Endothelial cell of umbilical vein (primary cell): ENCODE data around the gene ADCYAP1. TPM values are rescaled to one million over a fixed set of nuclear protein-coding genes. Genes with fewer than 3 reads are reported as not detected.

Experiments used
- BruUV-seq: library from RNA; stranded (reverse); fragments of 400-500 nt; replicated peaks from 2 replicates; lab custom pipeline; 2021; lab: Mats Ljungman, UMichigan
- CTCF ChIA-PET: fragments of 300-600, 350-600 bp; sonication (Branson Sonifier 250); formaldehyde crosslinking; loops from one replicate; lab custom pipeline; 2021; ENCODE audit warnings: antibody characterized with exemption, inconsistent platforms; lab: Charles Lee
- POLR2A ChIA-PET: fragments of 300-600, 350-600 bp; sonication (Branson Sonifier 250); formaldehyde crosslinking; loops from one replicate; lab custom pipeline; 2021; ENCODE audit warnings: antibody characterized with exemption, inconsistent platforms; lab: Charles Lee
- DNase-seq: peaks from one replicate; pipeline ENCODE4 v3.0.0-alpha.2; 2011; ENCODE audit warnings: low read depth, low spot score
- FAIRE-seq: peaks from 2 replicates; lab custom pipeline; 2011; peaks lifted over from hg19 to GRCh38; lab: Jason Lieb, UNC
- H2AFZ ChIP-seq: 2 replicates; pipeline ENCODE4 v1.6.0; 2012; ENCODE audit warnings: low read depth, low read length, control low read depth, inconsistent platforms
- H3K27ac ChIP-seq: 2 replicates; pipeline ENCODE4 v1.5.1; 2011; ENCODE audit warnings: low read depth, mild to moderate bottlenecking, control low read depth, low read length, moderate library complexity; ENCODE audit not compliant: insufficient read depth
- H3K27me3 ChIP-seq, 2 experiments: 2 replicates each; pipeline versions ENCODE4 v1.6.0 to v1.6.1; 2011; ENCODE audit warnings: low read length in 2 of 2, mixed read lengths in 1 of 2; ENCODE audit not compliant: control insufficient read depth in 2 of 2, insufficient read depth in 2 of 2
- H3K36me3 ChIP-seq, 2 experiments: 2 replicates in 1 of 2; 3 replicates in 1 of 2; pipeline ENCODE4 v1.5.1; 2011; ENCODE audit warnings: low read length in 2 of 2, mild to moderate bottlenecking in 1 of 2, moderate library complexity in 1 of 2; ENCODE audit not compliant: control insufficient read depth in 2 of 2, insufficient read depth in 2 of 2; ENCODE audit errors: extremely low read depth in 1 of 2
- H3K4me1 ChIP-seq: 3 replicates; pipeline ENCODE4 v1.5.1; 2011; ENCODE audit warnings: mild to moderate bottlenecking, low read length; ENCODE audit not compliant: control insufficient read depth, insufficient read depth; ENCODE audit errors: extremely low read depth
- H3K4me2 ChIP-seq: 2 replicates; pipeline ENCODE4 v1.6.1; 2011; ENCODE audit warnings: low read length, control low read depth, mixed read lengths; ENCODE audit not compliant: insufficient read depth
- H3K4me3 ChIP-seq, 3 experiments: fragments of 200-600 bp in 1 of 3; sonication (generic), shearing (Covaris generic) in 1 of 3; replicated peaks in 1 of 3; 2 replicates each; pipeline ENCODE4 v1.5.1; 2011 to 2016; ENCODE audit warnings: control low read depth in 3 of 3, low read length in 3 of 3, mild to moderate bottlenecking in 2 of 3, inconsistent platforms in 1 of 3, low read depth in 1 of 3, moderate library complexity in 1 of 3; ENCODE audit not compliant: insufficient read depth in 1 of 3
- H3K79me2 ChIP-seq: 2 replicates; pipeline ENCODE4 v1.6.0; 2012; ENCODE audit warnings: low read length, inconsistent platforms; ENCODE audit not compliant: control insufficient read depth, insufficient read depth
- H3K9ac ChIP-seq: replicated peaks from 2 replicates; pipeline ENCODE3; 2011; ENCODE audit warnings: low read length, control low read depth; ENCODE audit not compliant: insufficient read depth; ENCODE audit errors: extremely low read depth
- H3K9me1 ChIP-seq: replicated peaks from 3 replicates; pipeline ENCODE4 v1.6.0; 2011; ENCODE audit warnings: mild to moderate bottlenecking, low read length; ENCODE audit not compliant: control insufficient read depth, insufficient read depth; ENCODE audit errors: extremely low read depth
- H3K9me3 ChIP-seq: replicated peaks from 2 replicates; pipeline ENCODE4 v1.5.1; 2012; ENCODE audit warnings: low read length, inconsistent platforms; ENCODE audit not compliant: control insufficient read depth, insufficient read depth
- H4K20me1 ChIP-seq: replicated peaks from 2 replicates; pipeline ENCODE3; 2011; ENCODE audit warnings: mild to moderate bottlenecking, low read length; ENCODE audit not compliant: control insufficient read depth, insufficient read depth; ENCODE audit errors: extremely low read depth
- CTCF ChIP-seq, 2 donors: IDR thresholded peaks; 1 replicate in 1 of 2; 2 replicates in 1 of 2; pipeline ENCODE4 v1.5.1; 2011; ENCODE audit warnings: low read length in 2 of 2, mild to moderate bottlenecking in 2 of 2, moderate library complexity in 2 of 2, control low read depth in 1 of 2, inconsistent platforms in 1 of 2, low read depth in 1 of 2; ENCODE audit not compliant: insufficient read depth in 1 of 2; ENCODE audit errors: extremely low read depth in 1 of 2
- EZH2 ChIP-seq: IDR thresholded peaks from 2 replicates; pipeline ENCODE4 v1.6.1; 2012; ENCODE audit warnings: borderline replicate concordance, low read depth, mild to moderate bottlenecking, moderate library complexity, low read length, inconsistent platforms; ENCODE audit not compliant: severe bottlenecking
- FOS ChIP-seq: IDR thresholded peaks from 2 replicates; pipeline ENCODE4 v1.6.1; 2011; ENCODE audit warnings: mild to moderate bottlenecking, low read length, moderate library complexity, borderline replicate concordance; ENCODE audit not compliant: insufficient read depth
- GATA2 ChIP-seq: IDR thresholded peaks from 2 replicates; pipeline ENCODE4 v1.7.0; 2011; ENCODE audit warnings: low read depth, mild to moderate bottlenecking, moderate library complexity, mixed read lengths, low read length; ENCODE audit not compliant: insufficient read length, insufficient read depth
- JUN ChIP-seq: IDR thresholded peaks from 2 replicates; pipeline ENCODE4 v1.6.1; 2011; ENCODE audit warnings: borderline replicate concordance, low read depth; ENCODE audit not compliant: insufficient read length, insufficient read depth
- MAX ChIP-seq: IDR thresholded peaks from 2 replicates; pipeline ENCODE4 v1.6.1; 2011; ENCODE audit not compliant: insufficient read depth, insufficient read length
- MYC ChIP-seq: IDR thresholded peaks from one replicate; pipeline ENCODE4 v1.6.1; 2011; ENCODE audit warnings: mild to moderate bottlenecking, low read depth, low read length
- POLR2A ChIP-seq: IDR thresholded peaks from 2 replicates; pipeline ENCODE4 v1.6.1; 2012; ENCODE audit warnings: low read depth, mild to moderate bottlenecking, control low read depth, low read length
- POLR2AphosphoS5 ChIP-seq: IDR thresholded peaks from 2 replicates; pipeline ENCODE4 v1.6.1; 2012; ENCODE audit warnings: low read depth, mild to moderate bottlenecking, control low read depth, low read length, moderate library complexity; ENCODE audit not compliant: insufficient read depth
- dilution Hi-C: fragments of 300-500 bp; cut with MboI; formaldehyde crosslinking; loops from one replicate; pipeline ENCODE4 v1.15.0; 2019; ENCODE audit warnings: low sequenced_read_pairs; ENCODE audit not compliant: extremely low pct_ligation_motif_present
- intact Hi-C: fragments of 100-400 bp; cut with micrococcal nuclease; formaldehyde crosslinking; loops from one replicate; pipeline ENCODE4 v1.10.0; 2022
- polyA plus RNA-seq, 4 experiments: library from polyadenylated mRNA; depleted of rRNA in 3 of 4; stranded (reverse) in 3 of 4; unstranded in 1 of 4; fragments of >200 nt; gene quantifications; 2 replicates each; pipeline versions ENCODE4 v1.2.1 to v1.2.3, GENCODE V29; 2011 to 2012; ENCODE audit warnings: missing spikeins in 1 of 4
- total RNA-seq: library from RNA; stranded (reverse); gene quantifications from 2 replicates; pipeline ENCODE4 v1.2.3, GENCODE V29; 2021

ADCYAP1 gene
- total and polyA plus RNA-seq, 2 donors (not counting 3 experiments of a cell fraction or from before 2014, with no cell fraction given) = not detected

- Histone ChIP-seq H3K79me2 (no peaks in the 10 kb centered on the region), H3K4me1 (no peaks in the 10 kb centered on the region), H2AFZ (no peak overlapping the region), H3K27ac (no peak overlapping the region), H3K27me3 (peaks cover 0 to 2% of the 10 kb centered on the region in 2 experiments), H3K36me3 (no peaks in the 10 kb centered on the region), H3K4me3 (no peak overlapping the region), H3K9ac (no peak overlapping the region), H3K4me2 (no peak overlapping the region), H3K9me3 (no peaks in the 10 kb centered on the region), H4K20me1 (no peaks in the 10 kb centered on the region), H3K9me1 (no peaks in the 10 kb centered on the region)
- no TSS peak for BruUV-seq
- DNase-seq (no peak), FAIRE-seq (no peak)
- ChIA-PET CTCF (interaction anchor here (1.1 to 1.9 kb wide), 2 partner anchors 10 to 35 kb away, joined by 3 to 6 read pairs; no protein-coding TSS in a partner anchor), POLR2A (no interaction called here)
- no peak for TF ChIP-seq GATA2
- TF ChIP-seq JUN = no peak
- TF ChIP-seq EZH2 = no peak
- TF ChIP-seq MAX = no peak
- TF ChIP-seq MYC = no peak
- TF ChIP-seq POLR2AphosphoS5 = no peak
- TF ChIP-seq FOS = no peak
- TF ChIP-seq CTCF (IDR thresholded peaks at IDR 0.05; ENCODE audit: extremely low read depth in 1 of 2, insufficient read depth in 1 of 2, low read depth in 1 of 2, low read length in 2 of 2) = no peak
- TF ChIP-seq POLR2A = no peak
- intact Hi-C loops (no loop called here), dilution Hi-C loops (no loop called here)
These were observed 46.3 kb downstream of the ADCYAP1 start for GRCh38 chr18:950882-951495.
